Natural killer cell (primary cell): ENCODE measurements around the gene USF1. TPM values are rescaled to one million over a fixed set of nuclear protein-coding genes. Genes with fewer than 3 reads are reported as not detected.

Source experiments
- ATAC-seq, 3 donors: fragments of 150-1000 bp in 2 of 3; fragments of 200-7000 bp in 1 of 3; cut with Tn5 transposase; 1 replicate in 1 of 3; 2 replicates in 2 of 3; pipeline ENCODE4 v1.10.0; 2021; ENCODE audit warnings: mild to moderate bottlenecking in 2 of 3, moderate library complexity in 2 of 3
- DNase-seq, 2 donors: peaks; one replicate each; pipeline versions ENCODE4 v3.0.0 to v3.0.0-alpha.2; 2013 to 2021; ENCODE audit warnings: mixed read lengths in 1 of 2
- H3K27ac ChIP-seq: one replicate; pipeline ENCODE4 v1.5.1; 2013; ENCODE audit warnings: mild to moderate bottlenecking, low read length
- H3K27me3 ChIP-seq: one replicate; pipeline ENCODE4 v1.6.1; 2013; ENCODE audit warnings: low read length; ENCODE audit not compliant: control insufficient read depth, insufficient read depth
- H3K36me3 ChIP-seq: one replicate; pipeline ENCODE4 v1.6.1; 2013; ENCODE audit warnings: low read length; ENCODE audit not compliant: control insufficient read depth, insufficient read depth
- H3K4me1 ChIP-seq: one replicate; pipeline ENCODE4 v1.6.1; 2013; ENCODE audit warnings: low read length; ENCODE audit not compliant: control insufficient read depth, insufficient read depth
- H3K4me3 ChIP-seq: one replicate; pipeline ENCODE4 v1.5.1; 2013; ENCODE audit warnings: low read length
- H3K9me3 ChIP-seq: one replicate; pipeline ENCODE4 v1.6.1; 2013; ENCODE audit warnings: low read length; ENCODE audit not compliant: control insufficient read depth, insufficient read depth
- H3K27ac Mint-ChIP-seq, 2 donors: one replicate each; pipeline ENCODE4 v1.8.0; 2022; ENCODE audit warnings: mild to moderate bottlenecking in 2 of 2, mixed read lengths in 2 of 2, moderate library complexity in 1 of 2
- H3K27me3 Mint-ChIP-seq, 2 donors: one replicate each; pipeline ENCODE4 v1.8.0; 2022; ENCODE audit warnings: low read depth in 2 of 2, mixed read lengths in 2 of 2
- H3K36me3 Mint-ChIP-seq: one replicate; pipeline ENCODE4 v1.8.0; 2022; ENCODE audit warnings: mixed read lengths
- H3K4me1 Mint-ChIP-seq, 2 donors: one replicate each; pipeline ENCODE4 v1.8.0; 2022; ENCODE audit warnings: mixed read lengths in 2 of 2
- H3K4me3 Mint-ChIP-seq: one replicate; pipeline ENCODE4 v1.8.0; 2022; ENCODE audit warnings: mild to moderate bottlenecking, moderate library complexity, mixed read lengths
- H3K9me3 Mint-ChIP-seq, 2 donors: one replicate each; pipeline ENCODE4 v1.8.0; 2022; ENCODE audit warnings: mixed read lengths in 2 of 2
- WGBS: methylation state at CpG from one replicate; pipeline ENCODE4 v1.1.7; 2013; ENCODE audit warnings: missing lambda C conversion rate; ENCODE audit not compliant: insufficient coverage; 5-methylcytosine and 5-hydroxymethylcytosine counted together
- intact Hi-C: fragments of 100-400 bp; cut with micrococcal nuclease; formaldehyde crosslinking; loops from one replicate; pipeline ENCODE4 v1.14.2; 2022
- total RNA-seq, 4 donors: library from RNA; stranded (reverse); fragments of 120-200 nt in 1 of 4; gene quantifications; one replicate each; pipeline versions ENCODE4 v1.2.3 to v1.2.4, GENCODE V29; 2013 to 2022
- TF ChIP-seq, protein P1 (sequence below): fragments of 200-600 bp; IDR thresholded peaks from one replicate; pipeline ENCODE4 v1.8.0; 2022; ENCODE audit warnings: antibody characterized with exemption

Gene USF1
- total RNA-seq, 3 donors from 2014 or later (not counting 1 experiment from before 2014, with no cell fraction given): 113 to 121 (median 114) TPM

- H3K9me3 Mint-ChIP-seq: no peaks in the 10 kb centered on the region
- H3K4me3 Mint-ChIP-seq: no peak overlapping the region
- Histone ChIP-seq H3K4me3 (no peak overlapping the region), H3K27me3 (no peaks in the 10 kb centered on the region), H3K36me3 (peaks cover 42% of the 10 kb centered on the region), H3K4me1 (peaks cover 67% of the 10 kb centered on the region), H3K27ac (no peak overlapping the region), H3K9me3 (no peaks in the 10 kb centered on the region)
- ATAC-seq (no peak), DNase-seq (no peak)
- H3K27ac Mint-ChIP-seq: peak overlapping the region; percentile 89
- WGBS: 89% methylated on average over 1 of the region's 4 CpGs
- TF ChIP-seq, protein P1, sequence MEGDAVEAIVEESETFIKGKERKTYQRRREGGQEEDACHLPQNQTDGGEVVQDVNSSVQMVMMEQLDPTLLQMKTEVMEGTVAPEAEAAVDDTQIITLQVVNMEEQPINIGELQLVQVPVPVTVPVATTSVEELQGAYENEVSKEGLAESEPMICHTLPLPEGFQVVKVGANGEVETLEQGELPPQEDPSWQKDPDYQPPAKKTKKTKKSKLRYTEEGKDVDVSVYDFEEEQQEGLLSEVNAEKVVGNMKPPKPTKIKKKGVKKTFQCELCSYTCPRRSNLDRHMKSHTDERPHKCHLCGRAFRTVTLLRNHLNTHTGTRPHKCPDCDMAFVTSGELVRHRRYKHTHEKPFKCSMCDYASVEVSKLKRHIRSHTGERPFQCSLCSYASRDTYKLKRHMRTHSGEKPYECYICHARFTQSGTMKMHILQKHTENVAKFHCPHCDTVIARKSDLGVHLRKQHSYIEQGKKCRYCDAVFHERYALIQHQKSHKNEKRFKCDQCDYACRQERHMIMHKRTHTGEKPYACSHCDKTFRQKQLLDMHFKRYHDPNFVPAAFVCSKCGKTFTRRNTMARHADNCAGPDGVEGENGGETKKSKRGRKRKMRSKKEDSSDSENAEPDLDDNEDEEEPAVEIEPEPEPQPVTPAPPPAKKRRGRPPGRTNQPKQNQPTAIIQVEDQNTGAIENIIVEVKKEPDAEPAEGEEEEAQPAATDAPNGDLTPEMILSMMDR: no peak
- intact Hi-C loops: no loop called here
- peaks cover 57 to 70% of the 10 kb centered on the region in 2 donors for H3K4me1 Mint-ChIP-seq
- H3K36me3 Mint-ChIP-seq: no peaks in the 10 kb centered on the region
- no peaks in the 10 kb centered on the region for H3K27me3 Mint-ChIP-seq
Measured at GRCh38 chr1:161061419-161061818, 15.6 kb upstream of the USF1 start.

DNA sequence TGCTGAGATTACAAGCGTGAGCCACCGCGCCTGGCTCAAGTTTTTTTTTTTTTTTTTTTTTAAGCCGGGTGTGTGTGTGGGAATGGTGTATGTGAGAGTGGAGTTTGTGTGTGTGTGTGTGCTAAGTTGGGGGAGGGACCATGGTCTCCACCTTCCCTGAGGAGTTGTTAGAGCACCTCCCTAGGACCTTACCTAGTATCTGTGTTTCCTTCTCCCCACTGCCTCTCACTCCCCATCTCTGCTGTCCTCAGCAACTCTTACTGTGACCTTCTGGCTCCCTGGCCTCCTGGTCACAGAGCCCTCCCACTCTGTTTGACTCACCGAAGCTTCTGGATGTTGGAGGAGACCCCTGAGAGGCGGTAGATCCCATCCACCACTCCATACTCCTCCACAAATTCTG, 13.5 kb upstream of the USF1 start:
- H3K4me1 ChIP-seq: peaks cover 49% of the 10 kb centered on the region
- Mint-ChIP-seq H3K36me3 (no peaks in the 10 kb centered on the region), H3K9me3 (no peaks in the 10 kb centered on the region), H3K27me3 (no peaks in the 10 kb centered on the region), H3K4me3 (peak overlapping the region; percentile 25), H3K4me1 (peaks cover 57 to 61% of the 10 kb centered on the region in 2 donors), H3K27ac (peak overlapping the region; percentile 82)
- no peak overlapping the region for H3K4me3 ChIP-seq
- H3K27ac ChIP-seq: no peak overlapping the region
- intact Hi-C loops: no loop called here
- TF ChIP-seq, protein P1: no peak
- no peak for ATAC-seq
- no peak for DNase-seq
- WGBS: 92% methylated on average over 2 of the region's 6 CpGs
- H3K9me3 ChIP-seq: no peaks in the 10 kb centered on the region
- H3K36me3 ChIP-seq: peaks cover 58% of the 10 kb centered on the region
- no peaks in the 10 kb centered on the region for H3K27me3 ChIP-seq

DNA sequence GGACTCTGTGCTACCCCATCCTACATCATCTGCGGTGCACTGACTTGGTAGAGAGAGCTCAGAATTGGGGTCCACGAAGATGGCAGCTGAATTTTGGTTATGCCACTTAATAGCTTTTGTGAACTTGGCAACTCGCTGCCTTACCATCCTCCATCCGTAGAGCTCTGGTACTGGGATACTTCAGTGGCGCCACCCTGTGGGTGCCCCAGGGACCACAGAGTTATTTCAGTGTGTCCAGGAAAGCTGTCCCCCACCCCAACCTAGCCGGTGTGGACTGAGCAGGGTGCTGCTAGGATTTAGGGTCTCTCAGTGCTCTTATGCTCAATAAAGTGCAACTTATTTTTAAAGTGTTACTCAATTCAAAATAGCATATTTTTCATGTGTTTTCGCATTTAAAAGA, 9.0 kb upstream of the USF1 start:
- Histone ChIP-seq H3K9me3 (no peaks in the 10 kb centered on the region), H3K4me1 (peaks cover 23% of the 10 kb centered on the region), H3K36me3 (peaks cover 83% of the 10 kb centered on the region), H3K4me3 (no peak overlapping the region), H3K27ac (no peak overlapping the region), H3K27me3 (no peaks in the 10 kb centered on the region)
- H3K9me3 Mint-ChIP-seq: no peaks in the 10 kb centered on the region
- peaks cover 15% of the 10 kb centered on the region for H3K36me3 Mint-ChIP-seq
- no peaks in the 10 kb centered on the region for H3K27me3 Mint-ChIP-seq
- WGBS: 93% methylated on average over 7 of the region's 7 CpGs
- H3K4me1 Mint-ChIP-seq: peaks cover 40 to 47% of the 10 kb centered on the region in 2 donors
- DNase-seq (no peak), ATAC-seq (no peak)
- H3K27ac Mint-ChIP-seq: no peak overlapping the region
- no peak overlapping the region for H3K4me3 Mint-ChIP-seq
- TF ChIP-seq, protein P1: no peak
- intact Hi-C loops: no loop called here

DNA sequence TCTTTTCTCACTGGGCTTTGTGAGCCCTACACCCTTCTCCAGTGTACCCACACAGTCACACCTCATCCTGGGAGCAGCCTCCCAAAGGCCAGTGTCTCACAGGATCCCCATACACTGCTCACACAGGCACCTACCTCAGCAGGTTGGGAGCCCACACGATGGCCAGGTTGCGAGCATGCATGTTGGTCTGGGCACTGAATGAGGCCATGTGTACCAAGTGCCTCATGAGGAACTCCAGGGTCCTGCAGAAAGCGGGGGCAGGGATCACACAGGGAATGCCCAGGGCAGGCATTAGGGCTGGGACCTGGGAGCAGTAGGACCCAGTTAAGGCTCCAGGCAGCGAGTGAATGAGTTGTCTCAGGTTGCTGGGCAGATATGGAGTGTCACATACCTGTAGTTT, 8.5 kb upstream of the USF1 start:
- ATAC-seq (no peak), DNase-seq (no peak)
- Mint-ChIP-seq H3K27ac (peak overlapping the region in 1 of 2 donors; percentile 70), H3K9me3 (no peaks in the 10 kb centered on the region), H3K4me1 (peaks cover 35 to 45% of the 10 kb centered on the region in 2 donors), H3K36me3 (peaks cover 15% of the 10 kb centered on the region), H3K27me3 (no peaks in the 10 kb centered on the region), H3K4me3 (no peak overlapping the region)
- Histone ChIP-seq H3K27me3 (no peaks in the 10 kb centered on the region), H3K9me3 (no peaks in the 10 kb centered on the region), H3K36me3 (peaks cover 83% of the 10 kb centered on the region), H3K4me3 (no peak overlapping the region), H3K4me1 (peaks cover 17% of the 10 kb centered on the region), H3K27ac (no peak overlapping the region)
- intact Hi-C loops: no loop called here
- TF ChIP-seq, protein P1: no peak
- WGBS: 98% methylated on average over 4 of the region's 4 CpGs
